SJCRH30 (cell line): ENCODE results near the gene DSCAM. TPM values are rescaled to one million over a fixed set of nuclear protein-coding genes. Genes with fewer than 3 reads are reported as not detected.
"Not testable (repeated sequence)": the region's sequence is repeated elsewhere in the genome, so short reads cannot be mapped to it uniquely, and the experiment has no call there.

Experiments used
- DNase-seq, 2 experiments: peaks; one replicate each; pipeline ENCODE4 v3.0.0-alpha.2; 2015 to 2020
- H3K27ac ChIP-seq: fragments of 250-450 bp; sonication (Bioruptor Pico); 2 replicates; pipeline ENCODE4 v1.5.1; 2020; ENCODE audit warnings: mild to moderate bottlenecking, moderate library complexity
- H3K27me3 ChIP-seq: fragments of 250-450 bp; sonication (Bioruptor Pico); 2 replicates; pipeline ENCODE4 v1.5.1; 2020; ENCODE audit warnings: mild to moderate bottlenecking, moderate library complexity
- H3K36me3 ChIP-seq: fragments of 250-450 bp; sonication (Bioruptor Pico); 2 replicates; pipeline ENCODE4 v1.5.1; 2020; ENCODE audit warnings: mild to moderate bottlenecking, moderate library complexity
- H3K4me1 ChIP-seq: fragments of 250-450 bp; sonication (Bioruptor Pico); 2 replicates; pipeline ENCODE4 v1.5.1; 2020; ENCODE audit warnings: mild to moderate bottlenecking, moderate library complexity
- H3K4me3 ChIP-seq: fragments of 250-450 bp; sonication (Bioruptor Pico); 2 replicates; pipeline ENCODE4 v1.5.1; 2020; ENCODE audit warnings: mild to moderate bottlenecking, moderate library complexity
- H3K9me3 ChIP-seq: fragments of 250-450 bp; sonication (Bioruptor Pico); replicated peaks from 2 replicates; pipeline ENCODE4 v1.5.1; 2020; ENCODE audit warnings: mild to moderate bottlenecking, moderate library complexity
- total RNA-seq: library from RNA; depleted of rRNA; stranded (reverse); fragments of >200 nt; shearing (Covaris generic); gene quantifications from 2 replicates; pipeline ENCODE4 v1.2.3, GENCODE V29; 2014; rRNA removed

DSCAM gene, protein sequence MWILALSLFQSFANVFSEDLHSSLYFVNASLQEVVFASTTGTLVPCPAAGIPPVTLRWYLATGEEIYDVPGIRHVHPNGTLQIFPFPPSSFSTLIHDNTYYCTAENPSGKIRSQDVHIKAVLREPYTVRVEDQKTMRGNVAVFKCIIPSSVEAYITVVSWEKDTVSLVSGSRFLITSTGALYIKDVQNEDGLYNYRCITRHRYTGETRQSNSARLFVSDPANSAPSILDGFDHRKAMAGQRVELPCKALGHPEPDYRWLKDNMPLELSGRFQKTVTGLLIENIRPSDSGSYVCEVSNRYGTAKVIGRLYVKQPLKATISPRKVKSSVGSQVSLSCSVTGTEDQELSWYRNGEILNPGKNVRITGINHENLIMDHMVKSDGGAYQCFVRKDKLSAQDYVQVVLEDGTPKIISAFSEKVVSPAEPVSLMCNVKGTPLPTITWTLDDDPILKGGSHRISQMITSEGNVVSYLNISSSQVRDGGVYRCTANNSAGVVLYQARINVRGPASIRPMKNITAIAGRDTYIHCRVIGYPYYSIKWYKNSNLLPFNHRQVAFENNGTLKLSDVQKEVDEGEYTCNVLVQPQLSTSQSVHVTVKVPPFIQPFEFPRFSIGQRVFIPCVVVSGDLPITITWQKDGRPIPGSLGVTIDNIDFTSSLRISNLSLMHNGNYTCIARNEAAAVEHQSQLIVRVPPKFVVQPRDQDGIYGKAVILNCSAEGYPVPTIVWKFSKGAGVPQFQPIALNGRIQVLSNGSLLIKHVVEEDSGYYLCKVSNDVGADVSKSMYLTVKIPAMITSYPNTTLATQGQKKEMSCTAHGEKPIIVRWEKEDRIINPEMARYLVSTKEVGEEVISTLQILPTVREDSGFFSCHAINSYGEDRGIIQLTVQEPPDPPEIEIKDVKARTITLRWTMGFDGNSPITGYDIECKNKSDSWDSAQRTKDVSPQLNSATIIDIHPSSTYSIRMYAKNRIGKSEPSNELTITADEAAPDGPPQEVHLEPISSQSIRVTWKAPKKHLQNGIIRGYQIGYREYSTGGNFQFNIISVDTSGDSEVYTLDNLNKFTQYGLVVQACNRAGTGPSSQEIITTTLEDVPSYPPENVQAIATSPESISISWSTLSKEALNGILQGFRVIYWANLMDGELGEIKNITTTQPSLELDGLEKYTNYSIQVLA (N-terminal part only)
- total RNA-seq = 0.02 TPM in 1 of 2 replicates, not detected in the other

GRCh38 chr21:40846587-40847411 is at the start of gene DSCAM:
Gene DSCAM (minus strand): TSS chr21:40847158. CDS start chr21:40846661, 497 bp downstream.
- Histone ChIP-seq H3K4me1 (no peaks in the 10 kb centered on the region), H3K27ac (no peak within 1 kb of the TSS), H3K4me3 (no peak within 1 kb of the TSS), H3K9me3 (no peaks in the 10 kb centered on the region), H3K36me3 (no peaks in the 10 kb centered on the region), H3K27me3 (peaks cover 4% of the 10 kb centered on the region; the same call in 1 of the 2 replicates)
- no peak for DNase-seq

DNA sequence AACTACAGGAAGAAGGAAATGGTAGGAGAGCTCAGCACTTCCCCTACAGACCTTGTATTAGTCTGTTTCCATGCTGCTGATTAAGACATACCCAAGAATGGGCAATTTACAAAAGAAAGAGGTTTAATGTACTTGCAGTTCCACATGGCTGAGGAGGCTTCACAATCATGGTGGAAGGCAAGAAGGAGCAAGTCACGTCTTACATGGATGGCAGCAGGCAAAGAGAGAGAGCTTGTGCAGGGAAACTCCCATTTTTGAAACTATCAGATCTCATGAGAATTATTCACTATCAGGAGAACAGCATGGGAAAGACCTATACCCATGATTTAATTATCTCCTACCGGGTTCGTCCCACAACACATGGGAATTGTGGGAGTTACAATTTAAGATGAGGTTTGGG is 48.7 kb upstream of the DSCAM start:
- DNase-seq, H3K27ac ChIP-seq, H3K4me1 ChIP-seq, H3K4me3 ChIP-seq, H3K27me3 ChIP-seq, H3K36me3 ChIP-seq, H3K9me3 ChIP-seq: not testable (repeated sequence)

DNA sequence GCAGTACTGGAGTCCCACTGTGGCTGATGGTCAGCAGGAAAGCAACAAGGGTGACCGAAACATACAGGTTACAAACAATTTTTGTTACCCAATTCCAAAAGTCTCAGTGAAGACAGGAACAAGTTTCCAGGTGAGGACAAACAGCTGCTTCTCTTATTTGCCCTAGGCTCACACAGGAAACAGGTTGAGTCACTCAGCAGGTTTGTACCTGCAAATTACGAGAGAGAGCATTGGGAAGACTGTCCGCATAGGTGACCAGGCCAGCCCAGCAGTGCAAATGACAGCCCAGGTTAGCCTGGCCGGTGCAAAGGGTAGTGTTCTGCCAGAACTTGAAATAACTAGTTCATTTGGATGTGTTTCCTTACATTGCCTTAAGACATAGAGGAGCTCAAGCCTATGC is 40.0 kb upstream of the DSCAM start:
- H3K27me3 ChIP-seq = 0 out of 2 replicates have a peak, but pooled peaks cover 2% of the 10 kb centered on the region
- H3K4me3 ChIP-seq = no peak overlapping the region
- no peak for DNase-seq
- no peak overlapping the region for H3K27ac ChIP-seq
- H3K9me3 ChIP-seq = no peaks in the 10 kb centered on the region
- H3K36me3 ChIP-seq = no peaks in the 10 kb centered on the region
- H3K4me1 ChIP-seq = no peaks in the 10 kb centered on the region

DNA sequence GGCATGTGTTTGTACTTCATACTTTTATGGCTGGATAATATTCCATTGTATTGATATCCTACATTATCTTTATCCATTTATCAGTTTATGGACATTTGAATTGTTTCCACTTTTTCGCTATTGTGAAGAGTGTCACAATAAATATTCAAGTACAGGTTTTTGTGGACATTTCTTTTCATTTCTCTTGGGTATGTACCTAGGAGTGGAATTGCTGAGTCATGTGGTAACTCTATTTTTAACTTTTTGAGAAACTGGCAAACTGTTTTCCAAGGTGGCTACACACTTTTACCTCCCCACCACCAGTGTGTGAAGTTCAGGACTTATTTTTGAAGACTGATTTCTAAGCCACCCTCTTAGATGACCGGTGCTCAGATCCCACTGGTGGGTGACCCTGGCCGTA is 39.0 kb upstream of the DSCAM start:
- Histone ChIP-seq H3K27ac (no peak overlapping the region), H3K4me1 (no peaks in the 10 kb centered on the region), H3K4me3 (no peak overlapping the region), H3K27me3 (0 out of 2 replicates have a peak, but pooled peaks cover 2% of the 10 kb centered on the region), H3K9me3 (no peaks in the 10 kb centered on the region), H3K36me3 (no peaks in the 10 kb centered on the region)
- no peak for DNase-seq

GRCh38 chr21:40882192-40882915 is 35.4 kb upstream of the DSCAM start:
- Histone ChIP-seq H3K4me3 (no peak overlapping the region), H3K4me1 (no peaks in the 10 kb centered on the region), H3K36me3 (no peaks in the 10 kb centered on the region), H3K27ac (no peak overlapping the region), H3K9me3 (no peaks in the 10 kb centered on the region), H3K27me3 (no peaks in the 10 kb centered on the region; the same call in 1 of the 2 replicates)
- no peak for DNase-seq

GRCh38 chr21:40881767-40882166 is 34.8 kb upstream of the DSCAM start:
- H3K9me3 ChIP-seq = no peaks in the 10 kb centered on the region
- no peaks in the 10 kb centered on the region; the same call in 1 of the 2 replicates for H3K27me3 ChIP-seq
- no peaks in the 10 kb centered on the region for H3K36me3 ChIP-seq
- no peak overlapping the region for H3K27ac ChIP-seq
- no peak overlapping the region for H3K4me3 ChIP-seq
- no peak for DNase-seq
- no peaks in the 10 kb centered on the region for H3K4me1 ChIP-seq

DNA sequence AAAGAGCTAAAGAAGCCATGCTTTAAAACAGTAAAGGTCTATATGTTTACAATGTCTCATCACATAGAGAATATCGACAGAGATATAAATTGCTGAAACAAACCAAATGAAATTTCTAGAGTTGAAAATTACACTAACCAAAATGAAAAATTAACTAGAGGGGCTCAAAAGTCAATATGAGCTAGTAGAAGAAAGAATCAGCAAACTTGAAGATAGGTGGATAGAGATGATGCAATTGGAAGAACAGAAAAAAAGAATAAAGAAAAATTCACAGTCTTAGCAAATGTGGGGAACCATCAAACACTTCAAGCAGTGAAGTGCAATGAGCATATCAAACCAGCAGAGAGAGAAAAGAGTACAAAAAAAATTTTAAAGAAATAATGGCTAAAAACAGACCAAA is 24.1 kb upstream of the DSCAM start:
- H3K9me3 ChIP-seq = no peaks in the 10 kb centered on the region
- no peak for DNase-seq
- H3K4me3 ChIP-seq = no peak overlapping the region
- no peaks in the 10 kb centered on the region for H3K4me1 ChIP-seq
- no peaks in the 10 kb centered on the region for H3K36me3 ChIP-seq
- H3K27me3 ChIP-seq = no peaks in the 10 kb centered on the region
- H3K27ac ChIP-seq = no peak overlapping the region

DNA sequence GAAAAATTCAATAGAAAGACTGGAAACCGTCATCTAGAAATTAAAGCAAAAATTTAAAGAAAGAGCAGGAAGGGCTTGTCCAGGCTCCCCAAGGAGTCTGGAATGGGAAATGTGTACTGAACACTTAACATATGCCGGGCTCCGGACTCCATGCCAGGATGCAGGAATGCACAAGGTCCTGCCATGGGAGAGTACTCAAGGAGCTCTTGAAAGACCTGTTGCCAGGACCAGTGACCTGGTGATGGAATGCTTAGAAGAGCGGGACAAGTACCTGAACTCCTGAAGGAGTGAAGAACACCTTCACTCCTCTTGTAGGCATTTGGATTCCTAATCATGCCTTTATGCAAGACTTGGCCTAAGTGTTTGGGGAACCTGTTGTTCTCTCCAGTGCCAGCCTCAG is 16.9 kb upstream of the DSCAM start:
- Histone ChIP-seq H3K4me1 (no peaks in the 10 kb centered on the region), H3K27me3 (no peaks in the 10 kb centered on the region), H3K9me3 (no peaks in the 10 kb centered on the region), H3K36me3 (no peaks in the 10 kb centered on the region), H3K27ac (no peak overlapping the region), H3K4me3 (no peak overlapping the region)
- DNase-seq = no peak

DNA sequence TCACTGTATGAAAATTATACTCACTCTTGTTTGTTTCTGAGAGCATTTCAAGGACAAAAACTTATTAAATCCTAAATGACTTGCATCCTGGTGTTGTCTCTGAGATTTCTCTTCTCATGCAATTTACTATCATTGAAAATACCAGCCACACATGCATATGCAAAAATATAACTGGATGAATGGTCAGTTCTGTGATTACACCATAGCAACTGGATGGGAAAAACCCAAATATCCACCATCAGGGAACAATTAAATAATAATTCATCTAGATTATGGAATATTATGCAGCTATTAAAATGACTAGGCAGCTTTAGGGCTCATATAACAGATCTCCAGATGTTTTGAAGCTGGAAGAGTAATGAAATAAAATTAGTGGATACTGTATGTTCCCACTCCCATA is 11.6 kb upstream of the DSCAM start:
- no peaks in the 10 kb centered on the region for H3K4me1 ChIP-seq
- no peaks in the 10 kb centered on the region for H3K9me3 ChIP-seq
- peaks cover 7% of the 10 kb centered on the region; the same call in 1 of the 2 replicates for H3K27me3 ChIP-seq
- DNase-seq = no peak
- no peak overlapping the region for H3K27ac ChIP-seq
- no peaks in the 10 kb centered on the region for H3K36me3 ChIP-seq
- H3K4me3 ChIP-seq = no peak overlapping the region

DNA sequence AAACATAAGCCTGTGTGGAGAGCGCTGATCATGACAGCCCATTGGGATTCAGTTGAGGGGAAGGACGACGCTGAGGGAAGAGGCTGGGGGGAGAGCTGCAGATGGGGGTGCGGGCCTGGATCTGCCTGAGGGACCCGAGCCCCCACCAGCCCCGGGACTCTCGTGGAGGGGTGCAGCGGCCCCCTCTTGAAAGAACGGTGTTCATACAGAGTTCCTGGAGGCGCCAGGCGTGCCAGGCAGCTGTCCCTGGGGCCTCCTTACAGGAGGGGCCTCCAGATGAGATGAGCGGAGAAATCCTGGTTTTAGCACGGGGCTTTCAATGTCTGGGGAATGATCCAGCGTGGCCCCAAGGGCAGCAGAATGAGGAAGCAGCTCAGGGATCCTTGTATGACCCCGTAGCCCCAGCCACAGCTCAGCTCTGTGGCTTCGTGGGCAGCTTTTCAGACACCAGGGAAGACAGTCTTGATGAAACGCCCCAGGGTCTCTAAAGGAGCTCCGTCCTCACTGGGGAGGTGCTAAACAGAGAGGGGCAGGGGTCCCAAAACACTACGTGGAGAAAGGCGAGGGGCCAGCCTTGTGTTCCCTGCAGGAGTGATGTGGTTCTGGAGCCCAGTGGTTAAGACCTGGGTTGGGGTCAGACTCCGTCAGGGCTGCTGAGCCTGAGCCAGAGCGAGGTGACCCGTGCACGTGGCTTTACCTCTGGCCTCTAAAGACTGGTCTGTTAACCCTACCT is 7.2 kb upstream of the DSCAM start:
- Histone ChIP-seq H3K36me3 (no peaks in the 10 kb centered on the region), H3K4me1 (no peaks in the 10 kb centered on the region), H3K27ac (no peak overlapping the region), H3K4me3 (no peak overlapping the region), H3K9me3 (no peaks in the 10 kb centered on the region), H3K27me3 (peaks cover 7% of the 10 kb centered on the region; the same call in 1 of the 2 replicates)
- DNase-seq = no peak

DNA sequence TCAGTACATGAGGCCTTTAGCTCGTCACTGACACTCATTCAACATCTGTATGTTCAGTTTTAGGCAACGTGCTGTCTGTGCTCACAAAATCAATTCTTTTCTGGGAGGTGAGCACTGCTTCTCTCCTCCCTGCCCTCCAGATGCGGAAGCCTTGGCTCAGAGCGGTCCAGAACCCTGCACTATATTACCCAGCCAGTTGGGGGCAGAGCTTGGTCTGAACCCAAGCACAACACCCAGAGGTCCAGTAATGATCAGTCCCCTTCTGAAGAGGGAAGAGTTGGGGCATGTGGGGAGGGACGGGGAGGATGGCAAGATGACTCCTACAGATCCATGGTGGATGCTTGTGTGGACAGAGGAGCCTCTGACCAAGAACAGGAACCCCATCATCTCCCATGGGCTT is 5.6 kb upstream of the DSCAM start:
- Histone ChIP-seq H3K36me3 (no peaks in the 10 kb centered on the region), H3K27ac (no peak overlapping the region), H3K27me3 (peaks cover 7% of the 10 kb centered on the region; the same call in 1 of the 2 replicates), H3K4me3 (no peak overlapping the region), H3K9me3 (no peaks in the 10 kb centered on the region), H3K4me1 (no peaks in the 10 kb centered on the region)
- DNase-seq = no peak

DNA sequence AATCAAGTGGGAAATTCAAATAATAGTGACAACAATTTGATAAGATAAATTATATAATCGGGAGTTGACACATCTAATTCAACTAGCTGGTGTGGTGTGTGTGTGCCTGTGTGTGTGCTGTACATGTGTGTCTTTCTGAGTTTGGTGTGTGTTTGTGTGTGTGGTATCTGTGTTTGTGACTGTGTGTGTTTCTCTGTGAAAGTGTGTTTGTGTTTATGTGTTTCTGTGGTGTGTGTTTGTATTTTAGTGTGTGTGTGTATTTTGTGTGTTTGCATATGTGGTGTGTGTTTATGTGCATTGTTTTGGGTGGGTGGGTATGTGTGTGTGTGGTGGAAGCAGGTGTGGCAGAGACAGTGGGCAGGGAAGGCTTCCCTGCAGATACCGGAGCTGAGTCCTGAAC is 4.8 kb upstream of the DSCAM start:
- Histone ChIP-seq H3K27me3 (peaks cover 7% of the 10 kb centered on the region; the same call in 1 of the 2 replicates), H3K4me1 (no peaks in the 10 kb centered on the region), H3K9me3 (no peaks in the 10 kb centered on the region), H3K36me3 (no peaks in the 10 kb centered on the region), H3K4me3 (no peak overlapping the region), H3K27ac (no peak overlapping the region)
- DNase-seq = no peak

DNA sequence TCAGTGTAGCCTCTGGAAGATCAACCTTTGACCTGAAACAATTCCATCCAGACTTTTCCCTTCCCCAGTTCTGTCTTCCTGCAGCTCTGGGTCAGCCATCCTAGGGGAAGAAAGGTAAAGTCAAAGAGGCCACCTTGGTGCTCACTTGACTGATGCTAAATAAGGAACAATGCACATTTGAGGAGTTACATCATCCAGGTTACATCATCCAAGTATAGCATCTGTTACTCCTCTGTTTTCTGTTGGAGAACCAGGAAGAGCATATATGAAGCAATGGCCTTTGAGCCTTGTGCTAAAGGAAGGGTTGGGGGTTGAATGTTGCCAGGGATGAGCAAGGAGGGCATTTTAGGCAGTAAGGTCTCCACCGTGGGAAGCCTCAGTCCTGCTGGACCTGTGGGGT is 3.1 kb upstream of the DSCAM start:
- H3K4me3 ChIP-seq = no peak overlapping the region
- H3K36me3 ChIP-seq = no peaks in the 10 kb centered on the region
- no peak overlapping the region for H3K27ac ChIP-seq
- H3K4me1 ChIP-seq = no peaks in the 10 kb centered on the region
- no peak for DNase-seq
- H3K9me3 ChIP-seq = no peaks in the 10 kb centered on the region
- H3K27me3 ChIP-seq = peaks cover 7% of the 10 kb centered on the region; the same call in 1 of the 2 replicates
